ENCODE measurements around the gene TAL2. TPM values are rescaled to one million over a fixed set of nuclear protein-coding genes. Genes with fewer than 3 reads are reported as not detected.

Gene TAL2
- total RNA-seq, 2 donors from 2014 or later = not detected

- TF ChIP-seq POLR2A (IDR thresholded peaks at IDR 0.05) = no peak
- TF ChIP-seq, protein P1, sequence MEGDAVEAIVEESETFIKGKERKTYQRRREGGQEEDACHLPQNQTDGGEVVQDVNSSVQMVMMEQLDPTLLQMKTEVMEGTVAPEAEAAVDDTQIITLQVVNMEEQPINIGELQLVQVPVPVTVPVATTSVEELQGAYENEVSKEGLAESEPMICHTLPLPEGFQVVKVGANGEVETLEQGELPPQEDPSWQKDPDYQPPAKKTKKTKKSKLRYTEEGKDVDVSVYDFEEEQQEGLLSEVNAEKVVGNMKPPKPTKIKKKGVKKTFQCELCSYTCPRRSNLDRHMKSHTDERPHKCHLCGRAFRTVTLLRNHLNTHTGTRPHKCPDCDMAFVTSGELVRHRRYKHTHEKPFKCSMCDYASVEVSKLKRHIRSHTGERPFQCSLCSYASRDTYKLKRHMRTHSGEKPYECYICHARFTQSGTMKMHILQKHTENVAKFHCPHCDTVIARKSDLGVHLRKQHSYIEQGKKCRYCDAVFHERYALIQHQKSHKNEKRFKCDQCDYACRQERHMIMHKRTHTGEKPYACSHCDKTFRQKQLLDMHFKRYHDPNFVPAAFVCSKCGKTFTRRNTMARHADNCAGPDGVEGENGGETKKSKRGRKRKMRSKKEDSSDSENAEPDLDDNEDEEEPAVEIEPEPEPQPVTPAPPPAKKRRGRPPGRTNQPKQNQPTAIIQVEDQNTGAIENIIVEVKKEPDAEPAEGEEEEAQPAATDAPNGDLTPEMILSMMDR (IDR thresholded peaks at IDR 0.05) = no peak
- ATAC-seq (no peak), DNase-seq (no peak)
- H3K4me1 ChIP-seq = no peaks in the 10 kb centered on the region
- no peaks in the 10 kb centered on the region for H3K27me3 ChIP-seq
- intact Hi-C loops (cut with DNase I) = no loop called here
- H3K27ac ChIP-seq = no peak overlapping the region
- WGBS, 2 donors = 89 to 93% methylated on average over 3 of the region's 3 CpGs
- no peaks in the 10 kb centered on the region for H3K36me3 ChIP-seq (replicated peaks in 1 of 2; ENCODE audit: insufficient read depth in 1 of 2, low read depth in 2 of 2)
- no peak overlapping the region for H3K4me3 ChIP-seq
- no peaks in the 10 kb centered on the region for H3K9me3 ChIP-seq
These were observed 28.8 kb upstream of the TAL2 start for GRCh38 chr9:105633411-105633810.

- DNase-seq (no peak), ATAC-seq (no peak)
- TF ChIP-seq, protein P1 (IDR thresholded peaks at IDR 0.05) = no peak
- no peak for TF ChIP-seq POLR2A (IDR thresholded peaks at IDR 0.05)
- Histone ChIP-seq H3K9me3 (no peaks in the 10 kb centered on the region), H3K36me3 (replicated peaks in 1 of 2; ENCODE audit: insufficient read depth in 1 of 2, low read depth in 2 of 2) (no peaks in the 10 kb centered on the region), H3K27ac (no peak overlapping the region), H3K4me1 (no peaks in the 10 kb centered on the region), H3K4me3 (no peak overlapping the region), H3K27me3 (no peaks in the 10 kb centered on the region)
- intact Hi-C loops (cut with DNase I) = no loop called here
- WGBS, 2 donors = 90% methylated on average over 1 of the region's 1 CpG
These were observed 25.9 kb upstream of the TAL2 start for GRCh38 chr9:105636331-105636730.

DNA sequence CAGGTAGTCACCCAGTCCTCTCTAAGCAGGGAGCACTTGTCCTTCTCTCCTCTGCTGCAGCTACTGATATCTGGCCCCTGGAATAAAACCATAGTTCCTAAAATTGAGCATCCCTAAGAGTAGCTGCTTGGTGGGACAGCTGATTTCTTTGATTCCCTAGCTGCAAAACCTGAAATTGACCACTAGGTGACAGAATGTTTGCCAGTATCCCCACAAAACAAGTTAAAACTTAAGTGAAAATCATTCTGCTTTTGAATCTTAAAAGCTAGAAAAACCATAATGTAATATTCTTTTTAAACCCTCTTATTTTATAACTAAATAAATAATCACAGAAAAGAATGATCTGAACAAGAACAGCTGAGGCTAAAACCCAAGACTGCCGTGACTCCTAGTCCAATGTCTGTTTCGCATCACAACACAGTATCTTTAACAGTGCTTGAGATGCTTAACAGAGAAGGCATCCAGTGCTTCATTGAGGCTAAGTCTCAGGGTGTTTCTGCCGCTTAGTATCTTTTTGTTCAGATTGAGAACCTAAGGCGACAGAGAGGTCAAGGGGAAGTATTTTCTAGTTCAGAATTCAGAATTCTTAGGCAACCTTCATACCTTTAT is 24.4 kb upstream of the TAL2 start:
- WGBS, 2 donors = 95 to 96% methylated on average over 4 of the region's 4 CpGs
- H3K36me3 ChIP-seq (replicated peaks in 1 of 2; ENCODE audit: insufficient read depth in 1 of 2, low read depth in 2 of 2) = no peaks in the 10 kb centered on the region
- ATAC-seq = no peak
- intact Hi-C loops (cut with DNase I) = no loop called here
- TF ChIP-seq, protein P1 (IDR thresholded peaks at IDR 0.05) = peak in 5 of 7 experiments; percentile 6 to 28 (median 13)
- no peak for TF ChIP-seq POLR2A (IDR thresholded peaks at IDR 0.05)
- no peak overlapping the region for H3K27ac ChIP-seq
- H3K4me3 ChIP-seq = no peak overlapping the region
- no peak for DNase-seq
- no peaks in the 10 kb centered on the region for H3K4me1 ChIP-seq
- H3K27me3 ChIP-seq = no peaks in the 10 kb centered on the region
- H3K9me3 ChIP-seq = no peaks in the 10 kb centered on the region

DNA sequence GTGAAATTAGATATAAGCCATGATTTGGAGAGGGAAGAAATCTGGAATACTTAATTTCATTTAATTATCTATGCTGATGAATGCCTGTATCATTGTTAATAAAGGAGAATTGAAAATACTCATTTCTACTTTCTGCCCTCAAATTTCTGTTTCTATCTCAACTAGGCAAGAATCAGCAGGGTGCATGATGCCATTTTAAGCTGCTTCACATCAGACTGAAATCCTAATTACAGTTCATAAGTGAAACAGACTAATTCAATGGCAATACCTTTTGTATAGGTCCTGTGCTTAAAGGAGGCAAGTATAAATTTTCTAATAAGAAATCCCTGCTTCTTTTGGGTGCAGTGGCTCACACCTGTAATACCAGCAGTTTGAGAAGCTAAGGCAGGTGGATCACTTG is 22.3 kb upstream of the TAL2 start:
- Histone ChIP-seq H3K4me3 (no peak overlapping the region), H3K27me3 (no peaks in the 10 kb centered on the region), H3K36me3 (replicated peaks in 1 of 2; ENCODE audit: insufficient read depth in 1 of 2, low read depth in 2 of 2) (no peaks in the 10 kb centered on the region), H3K27ac (no peak overlapping the region), H3K4me1 (no peaks in the 10 kb centered on the region), H3K9me3 (no peaks in the 10 kb centered on the region)
- TF ChIP-seq, protein P1 (IDR thresholded peaks at IDR 0.05) = no peak
- TF ChIP-seq POLR2A (IDR thresholded peaks at IDR 0.05) = no peak
- intact Hi-C loops (cut with DNase I) = no loop called here
- DNase-seq (no peak), ATAC-seq (no peak)

- Histone ChIP-seq H3K4me1 (no peaks in the 10 kb centered on the region), H3K4me3 (no peak overlapping the region), H3K27me3 (no peaks in the 10 kb centered on the region), H3K36me3 (replicated peaks in 1 of 2; ENCODE audit: insufficient read depth in 1 of 2, low read depth in 2 of 2) (no peaks in the 10 kb centered on the region), H3K27ac (no peak overlapping the region), H3K9me3 (no peaks in the 10 kb centered on the region)
- TF ChIP-seq, protein P1 (IDR thresholded peaks at IDR 0.05) = no peak
- no peak for TF ChIP-seq POLR2A (IDR thresholded peaks at IDR 0.05)
- intact Hi-C loops (cut with DNase I) = no loop called here
- ATAC-seq (no peak), DNase-seq (no peak)
These were observed 18.5 kb upstream of the TAL2 start for GRCh38 chr9:105643795-105644194.
